HepG2 (cell line): ENCODE results near the gene STK24. TPM values are rescaled to one million over a fixed set of nuclear protein-coding genes. Genes with fewer than 3 reads are reported as not detected.
A peak's percentile ranks its signal among the peaks of the same experiment; 100 is the strongest.

Experiments
- ATAC-seq: fragments of 200-7000 bp; cut with Tn5 transposase; 3 replicates; pipeline ENCODE4 v1.9.1; 2020; ENCODE audit warnings: mild to moderate bottlenecking, moderate library complexity
- BruUV-seq: library from RNA; stranded (reverse); fragments of 400-500 nt; replicated peaks from 2 replicates; lab custom pipeline; 2021; lab: Mats Ljungman, UMichigan
- CTCF ChIA-PET: fragments of 300-600 bp; formaldehyde crosslinking; extraction: SDS; loops from one replicate; lab custom pipeline; 2021; ENCODE audit warnings: low total read pairs, inconsistent platforms, low intra/inter-chr PET ratio; lab: Yijun Ruan, JAX
- POLR2A ChIA-PET: fragments of 350-600 bp; sonication (Branson Sonifier 250); formaldehyde crosslinking; loops from one replicate; lab custom pipeline; 2020; ENCODE audit warnings: antibody characterized with exemption, inconsistent platforms; lab: Yijun Ruan, JAX
- DNase-seq: peaks from one replicate; pipeline ENCODE4 v3.0.0-alpha.2; 2015; ENCODE audit warnings: low spot score
- FAIRE-seq: peaks from 3 replicates; lab custom pipeline; 2011; peaks lifted over from hg19 to GRCh38; lab: Jason Lieb, UNC
- H2AFZ ChIP-seq: one replicate; pipeline ENCODE4 v1.6.1; 2011; ENCODE audit warnings: low read length, inconsistent platforms
- H3K27ac ChIP-seq: fragments of 300-600 bp; 3 replicates; pipeline ENCODE4 v1.8.0; 2011; ENCODE audit warnings: mixed run types, mild to moderate bottlenecking, mixed read lengths, low read length, inconsistent platforms; ENCODE audit not compliant: insufficient read depth; ENCODE audit errors: extremely low read length
- H3K27me3 ChIP-seq, 2 experiments: fragments of 200-600 bp in 1 of 2; 2 replicates in 1 of 2; 3 replicates in 1 of 2; pipeline versions ENCODE4 v1.6.0 to v1.8.0; 2011; ENCODE audit warnings: low read length in 2 of 2, mild to moderate bottlenecking in 2 of 2, moderate library complexity in 2 of 2, inconsistent platforms in 1 of 2; ENCODE audit not compliant: insufficient read depth in 2 of 2, control insufficient read depth in 1 of 2
- H3K36me3 ChIP-seq, 2 experiments: fragments of 200-600 bp in 1 of 2; replicated peaks in 1 of 2; 2 replicates in 1 of 2; 3 replicates in 1 of 2; pipeline versions ENCODE4 v1.5.1 to v1.8.0; 2011; ENCODE audit warnings: low read length in 2 of 2, inconsistent platforms in 1 of 2; ENCODE audit not compliant: insufficient read depth in 2 of 2, control insufficient read depth in 1 of 2
- H3K4me1 ChIP-seq: 2 replicates; pipeline ENCODE4 v1.5.1; 2012; ENCODE audit warnings: low read length, inconsistent platforms; ENCODE audit not compliant: insufficient read depth
- H3K4me2 ChIP-seq: 2 replicates; pipeline ENCODE4 v1.6.0; 2011; ENCODE audit warnings: low read depth, low read length, inconsistent platforms
- H3K4me3 ChIP-seq, 3 experiments: fragments of 200-600 bp in 1 of 3; sonication (generic), shearing (Covaris generic) in 1 of 3; replicated peaks in 1 of 3; 2 replicates each; pipeline ENCODE4 v1.5.1; 2011 to 2016; ENCODE audit warnings: low read length in 3 of 3, inconsistent platforms in 2 of 3, low read depth in 2 of 3, mild to moderate bottlenecking in 2 of 3, control low read depth in 1 of 3, mixed read lengths in 1 of 3; ENCODE audit not compliant: insufficient read depth in 1 of 3
- H3K79me2 ChIP-seq: one replicate; pipeline ENCODE4 v1.6.1; 2011; ENCODE audit warnings: low read length, inconsistent platforms; ENCODE audit not compliant: insufficient read depth
- H3K9ac ChIP-seq: 2 replicates; pipeline ENCODE4 v1.6.0; 2011; ENCODE audit warnings: mild to moderate bottlenecking, low read depth, low read length, inconsistent platforms; ENCODE audit not compliant: insufficient read depth
- H3K9me3 ChIP-seq: 2 replicates; pipeline ENCODE4 v1.5.1; 2012; ENCODE audit warnings: mild to moderate bottlenecking, low read length
- H4K20me1 ChIP-seq: 2 replicates; pipeline ENCODE4 v1.6.0; 2011; ENCODE audit warnings: inconsistent platforms, mild to moderate bottlenecking, low read length, moderate library complexity; ENCODE audit not compliant: insufficient read depth
- ATRX ChIP-seq: sonication (generic); formaldehyde crosslinking; IDR thresholded peaks from 2 replicates; pipeline ENCODE4 v1.4.0; 2020; ENCODE audit warnings: missing genetic modification reagents, borderline replicate concordance
- E2F5 ChIP-seq: sonication (generic); formaldehyde crosslinking; conservative IDR thresholded peaks from 2 replicates; pipeline ENCODE4 v1.4.0; 2020; ENCODE audit warnings: missing genetic modification reagents
- MAFK ChIP-seq, 2 experiments: IDR thresholded peaks in 1 of 2; conservative IDR thresholded peaks in 1 of 2; 2 replicates each; pipeline ENCODE4 v1.6.1; 2011; ENCODE audit warnings: improper control_type of control experiment in 2 of 2, low read length in 2 of 2
- MXI1 ChIP-seq: IDR thresholded peaks from 3 replicates; pipeline ENCODE4 v1.6.1; 2012; ENCODE audit warnings: low read depth, low read length, inconsistent platforms, borderline replicate concordance
- NCOA2 ChIP-seq: sonication (generic); formaldehyde crosslinking; IDR thresholded peaks from 2 replicates; pipeline ENCODE4 v1.8.0; 2022; ENCODE audit warnings: inconsistent platforms
- PRMT3 ChIP-seq: sonication (generic); formaldehyde crosslinking; IDR thresholded peaks from 2 replicates; pipeline ENCODE4 v1.8.1; 2022; ENCODE audit warnings: low read depth, mild to moderate bottlenecking, moderate library complexity, missing genetic modification reagents, borderline replicate concordance
- SMARCE1 ChIP-seq: fragments of 450-650 bp; IDR thresholded peaks from 2 replicates; pipeline ENCODE4 v1.6.1; 2017; ENCODE audit warnings: borderline replicate concordance
- SMC3 ChIP-seq: IDR thresholded peaks from 2 replicates; pipeline ENCODE4 v1.6.1; 2011; ENCODE audit warnings: low read length, improper control_type of control experiment
- ZBTB3 ChIP-seq: sonication (generic); formaldehyde crosslinking; IDR thresholded peaks from 2 replicates; pipeline ENCODE4 v1.4.0; 2020; ENCODE audit warnings: low read depth, mild to moderate bottlenecking, moderate library complexity, missing genetic modification reagents, borderline replicate concordance
- ZBTB7B ChIP-seq: sonication (generic); formaldehyde crosslinking; IDR thresholded peaks from 2 replicates; pipeline ENCODE4 v1.4.0; 2020; ENCODE audit warnings: missing genetic modification reagents
- ZNF180 ChIP-seq: sonication (generic); formaldehyde crosslinking; IDR thresholded peaks from 2 replicates; pipeline ENCODE4 v1.4.0; 2020; ENCODE audit warnings: low read depth, missing genetic modification reagents, borderline replicate concordance
- ZNF430 ChIP-seq: sonication (generic); formaldehyde crosslinking; IDR thresholded peaks from 2 replicates; pipeline ENCODE4 v1.9.0; 2021; ENCODE audit warnings: mild to moderate bottlenecking, missing genetic modification reagents
- WGBS: methylation state at CpG from one replicate; pipeline ENCODE4 v1.1.6; 2017; ENCODE audit warnings: low lambda C conversion rate; 5-methylcytosine and 5-hydroxymethylcytosine counted together
- in situ Hi-C: cut with HindIII; loops from 2 replicates; pipeline ENCODE4 v1.10.0; 2017; ENCODE audit warnings: low pct_unique_long_range_greater_than_20kb; ENCODE audit not compliant: extremely low pct_ligation_motif_present
- intact Hi-C: fragments of 100-400 bp; cut with micrococcal nuclease; formaldehyde crosslinking; loops from one replicate; pipeline ENCODE4 v1.10.0; 2022; ENCODE audit not compliant: unreplicated experiment
- polyA plus RNA-seq, 8 experiments: library from polyadenylated mRNA; depleted of rRNA in 3 of 8; stranded (reverse) in 7 of 8; unstranded in 1 of 8; fragments of >200 nt; fragmentation: Illumina TruSeq in 4 of 8; extraction: Trizol in 4 of 8; gene quantifications; 2 replicates each; pipeline versions ENCODE4 v1.2.1 to v1.2.3, GENCODE V29; 2011 to 2016; ENCODE audit warnings: low read depth in 4 of 8, missing spikeins in 1 of 8, mixed read lengths in 1 of 8; ENCODE audit not compliant: insufficient read depth in 1 of 8
- total RNA-seq, 5 experiments: library from RNA; depleted of rRNA; stranded (reverse); fragments of >200 nt; fragmentation: Illumina TruSeq; extraction: Trizol; gene quantifications; 2 replicates each; pipeline ENCODE4 v1.2.3, GENCODE V29; 2016; ENCODE audit warnings: low read depth in 1 of 5
- TF ChIP-seq, protein P1 (sequence below): IDR thresholded peaks from 2 replicates; pipeline ENCODE4 v1.6.1; 2016

STK24 gene
- total and polyA plus RNA-seq, 2 of the 13 experiments (the other 11 are each of a cell fraction or from before 2014, with no cell fraction given), result 51.3 to 73.0 TPM

DNA sequence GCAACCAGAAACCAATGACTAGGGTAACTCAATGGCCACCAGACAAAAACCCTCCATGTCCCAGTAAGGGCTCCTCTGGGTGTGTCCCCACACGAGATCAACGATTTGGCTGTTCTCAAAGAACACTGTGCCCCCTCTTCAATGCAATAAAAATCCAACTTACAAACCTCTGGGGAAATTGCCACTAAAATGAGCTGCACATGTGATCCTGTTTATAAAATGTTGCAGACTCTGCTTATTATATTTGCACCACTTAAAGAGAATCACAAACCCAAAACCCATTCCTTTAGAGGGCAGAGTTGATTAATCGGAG is 80.5 kb downstream of the STK24 start:
- CTCF ChIA-PET, result no interaction called here

More for the DNA sequence above, 80.5 kb downstream of the STK24 start:
- Histone ChIP-seq H3K4me3 (0 out of 6 replicates have a peak overlapping the region, but pooled peaks of 1 of the 3 experiments have one; percentile 31), H3K27ac (peak overlapping the region; percentile 81), H3K9ac (no peak overlapping the region), H3K36me3 (peaks cover 4 to 17% of the 10 kb centered on the region in 2 experiments), H3K4me1 (peaks cover 87% of the 10 kb centered on the region), H3K27me3 (no peaks in the 10 kb centered on the region), H4K20me1 (no peaks in the 10 kb centered on the region; the same call in 1 of the 2 replicates), H2AFZ (no peak overlapping the region), H3K79me2 (peaks cover 85% of the 10 kb centered on the region), H3K9me3 (no peaks in the 10 kb centered on the region), H3K4me2 (peak overlapping the region; percentile 69)
- POLR2A ChIA-PET, result interaction anchor here (1.7 to 2.6 kb wide), 2 partner anchors 8 to 12 kb away, joined by 5 to 8 read pairs; no protein-coding TSS in a partner anchor
- in situ Hi-C loops, result no loop called here
- 87% methylated on average over 3 of the region's 3 CpGs for WGBS
- no TSS peak for BruUV-seq
- intact Hi-C loops, result no loop called here
- TF ChIP-seq ZBTB3 (CRISPR knock-in tag) (no peak), PRMT3 (CRISPR knock-in tag) (no peak), SMARCE1 (no peak), ZNF180 (CRISPR knock-in tag) (no peak), NCOA2 (CRISPR knock-in tag) (no peak), ATRX (CRISPR knock-in tag) (no peak), ZBTB7B (no peak), E2F5 (CRISPR knock-in tag) (no peak), MAFK (conservative IDR thresholded peaks at IDR 0.05 in 1 of 2, IDR thresholded peaks at IDR 0.05 in 1 of 2; ENCODE audit: low read length in 2 of 2) (no peak), SMC3 (no peak), MXI1 (no peak), ZNF430 (CRISPR knock-in tag) (no peak)
- TF ChIP-seq, protein P1, sequence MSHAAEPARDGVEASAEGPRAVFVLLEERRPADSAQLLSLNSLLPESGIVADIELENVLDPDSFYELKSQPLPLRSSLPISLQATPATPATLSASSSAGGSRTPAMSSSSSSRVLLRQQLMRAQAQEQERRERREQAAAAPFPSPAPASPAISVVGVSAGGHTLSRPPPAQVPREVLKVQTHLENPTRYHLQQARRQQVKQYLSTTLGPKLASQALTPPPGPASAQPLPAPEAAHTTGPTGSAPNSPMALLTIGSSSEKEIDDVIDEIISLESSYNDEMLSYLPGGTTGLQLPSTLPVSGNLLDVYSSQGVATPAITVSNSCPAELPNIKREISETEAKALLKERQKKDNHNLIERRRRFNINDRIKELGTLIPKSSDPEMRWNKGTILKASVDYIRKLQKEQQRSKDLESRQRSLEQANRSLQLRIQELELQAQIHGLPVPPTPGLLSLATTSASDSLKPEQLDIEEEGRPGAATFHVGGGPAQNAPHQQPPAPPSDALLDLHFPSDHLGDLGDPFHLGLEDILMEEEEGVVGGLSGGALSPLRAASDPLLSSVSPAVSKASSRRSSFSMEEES, result no peak
- FAIRE-seq (no peak), ATAC-seq (no peak), DNase-seq (no peak)
